Panc1 (cell line): Measurements from ENCODE around the gene TTLL11. TPM values are rescaled to one million over a fixed set of nuclear protein-coding genes. Genes with fewer than 3 reads are reported as not detected.

ENCODE experiments used
- ATAC-seq: fragments of 200-7000 bp; cut with Tn5 transposase; 2 replicates; pipeline ENCODE4 v1.9.1; 2020; ENCODE audit warnings: mild to moderate bottlenecking, moderate library complexity
- BruUV-seq: library from RNA; stranded (reverse); fragments of 400-500 nt; replicated peaks from 2 replicates; lab custom pipeline; 2021; lab: Mats Ljungman, UMichigan
- CTCF ChIA-PET: fragments of 300-600 bp; sonication (Branson Sonifier 250); formaldehyde crosslinking; loops from one replicate; lab custom pipeline; 2022; ENCODE audit warnings: antibody characterized with exemption; lab: Charles Lee
- POLR2A ChIA-PET: fragments of 300-600 bp; sonication (Branson Sonifier 250); formaldehyde crosslinking; loops from one replicate; lab custom pipeline; 2022; ENCODE audit warnings: antibody characterized with exemption; lab: Charles Lee
- DNase-seq: peaks from one replicate; pipeline ENCODE4 v3.0.0-alpha.2; 2010; ENCODE audit warnings: low read depth, low spot score
- H3K27ac ChIP-seq: 2 replicates; pipeline ENCODE4 v1.5.1; 2011; ENCODE audit warnings: mild to moderate bottlenecking, low read length, inconsistent platforms
- H3K27me3 ChIP-seq: fragments of 200-500 bp; sonication (Bioruptor generic); 2 replicates; pipeline ENCODE4 v1.6.0; 2014; ENCODE audit warnings: low read length, inconsistent platforms; ENCODE audit not compliant: control insufficient read depth, insufficient read depth
- H3K36me3 ChIP-seq: fragments of 200-500 bp; sonication (Bioruptor generic); 2 replicates; pipeline ENCODE4 v1.5.1; 2014; ENCODE audit warnings: inconsistent platforms, mild to moderate bottlenecking, low read length, moderate library complexity; ENCODE audit not compliant: control insufficient read depth, insufficient read depth
- H3K4me1 ChIP-seq: 2 replicates; pipeline ENCODE4 v1.5.1; 2011; ENCODE audit warnings: inconsistent platforms, mild to moderate bottlenecking, low read length, moderate library complexity; ENCODE audit not compliant: control insufficient read depth, insufficient read depth
- H3K4me3 ChIP-seq, 2 experiments: 2 replicates each; pipeline ENCODE4 v1.5.1; 2011 to 2012; ENCODE audit warnings: low read depth in 2 of 2, low read length in 2 of 2, mild to moderate bottlenecking in 2 of 2, inconsistent platforms in 1 of 2, moderate library complexity in 1 of 2
- H3K9me3 ChIP-seq: fragments of 200-500 bp; sonication (Bioruptor generic); 2 replicates; pipeline ENCODE4 v1.5.1; 2014; ENCODE audit warnings: low read depth, mild to moderate bottlenecking, inconsistent platforms, low read length, moderate library complexity; ENCODE audit not compliant: control insufficient read depth, insufficient read depth
- POLR2AphosphoS5 ChIP-seq: IDR thresholded peaks from 2 replicates; pipeline ENCODE4 v1.6.1; 2012; ENCODE audit warnings: mild to moderate bottlenecking, low read depth, low read length, moderate library complexity
- SIN3A ChIP-seq: IDR thresholded peaks from 2 replicates; pipeline ENCODE4 v1.6.1; 2012; ENCODE audit warnings: low read depth, mild to moderate bottlenecking, low read length, moderate library complexity, borderline replicate concordance; ENCODE audit not compliant: insufficient read depth
- TCF7L2 ChIP-seq: IDR thresholded peaks from 2 replicates; pipeline ENCODE4 v1.6.1; 2011; ENCODE audit warnings: mild to moderate bottlenecking, low read depth, low read length, inconsistent platforms
- in situ Hi-C: cut with HindIII; loops from 2 replicates; pipeline ENCODE4 v1.10.0; 2016; ENCODE audit warnings: low sequenced_read_pairs, low pct_unique_long_range_greater_than_20kb
- intact Hi-C: fragments of 100-400 bp; cut with micrococcal nuclease; formaldehyde crosslinking; loops from one replicate; pipeline ENCODE4 v1.10.0; 2022; ENCODE audit not compliant: unreplicated experiment
- total RNA-seq: library from RNA; stranded (reverse); gene quantifications from one replicate; pipeline ENCODE4 v1.2.1, GENCODE V29; 2021; ENCODE audit not compliant: unreplicated experiment
- TF ChIP-seq, protein P1 (sequence below), 2 experiments: IDR thresholded peaks; 2 replicates each; pipeline ENCODE4 v1.6.1; 2011 to 2012; ENCODE audit warnings: low read depth in 2 of 2, control low read depth in 1 of 2, low read length in 1 of 2, mild to moderate bottlenecking in 1 of 2, moderate library complexity in 1 of 2; ENCODE audit not compliant: insufficient read depth in 1 of 2
- TF ChIP-seq, protein P2 (sequence below): fragments of 450-650 bp; IDR thresholded peaks from 2 replicates; pipeline ENCODE4 v1.5.1; 2017; ENCODE audit warnings: mild to moderate bottlenecking

TTLL11 gene
- total RNA-seq, 1 experiment from 2014 or later = 1.1 TPM

DNA sequence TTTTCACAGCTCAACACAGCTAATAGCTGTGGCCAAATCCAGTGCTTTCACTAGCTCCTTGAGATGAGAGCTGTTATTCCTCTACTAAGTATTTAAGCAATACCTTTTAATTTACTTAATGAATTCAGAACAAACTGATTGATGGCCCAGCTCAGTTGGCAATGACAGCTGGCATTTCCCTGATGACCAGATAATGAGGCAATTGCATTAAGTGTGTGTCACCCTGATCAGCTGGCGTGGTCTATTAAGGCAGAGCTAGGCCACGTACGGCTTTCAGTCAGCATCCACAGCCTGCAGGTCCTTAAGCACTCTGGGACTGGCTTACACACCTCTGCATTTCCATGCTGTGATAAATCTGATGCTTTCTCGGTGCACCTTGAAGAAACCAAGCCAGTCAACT, 34.4 kb downstream of the TTLL11 start:
- ATAC-seq = no peak
- Histone ChIP-seq H3K4me1 (no peaks in the 10 kb centered on the region), H3K9me3 (no peaks in the 10 kb centered on the region), H3K27me3 (no peaks in the 10 kb centered on the region), H3K4me3 (no peak overlapping the region), H3K36me3 (no peaks in the 10 kb centered on the region), H3K27ac (no peak overlapping the region)
- TF ChIP-seq POLR2AphosphoS5 (no peak), SIN3A (no peak), TCF7L2 (no peak)
- TF ChIP-seq, protein P1, sequence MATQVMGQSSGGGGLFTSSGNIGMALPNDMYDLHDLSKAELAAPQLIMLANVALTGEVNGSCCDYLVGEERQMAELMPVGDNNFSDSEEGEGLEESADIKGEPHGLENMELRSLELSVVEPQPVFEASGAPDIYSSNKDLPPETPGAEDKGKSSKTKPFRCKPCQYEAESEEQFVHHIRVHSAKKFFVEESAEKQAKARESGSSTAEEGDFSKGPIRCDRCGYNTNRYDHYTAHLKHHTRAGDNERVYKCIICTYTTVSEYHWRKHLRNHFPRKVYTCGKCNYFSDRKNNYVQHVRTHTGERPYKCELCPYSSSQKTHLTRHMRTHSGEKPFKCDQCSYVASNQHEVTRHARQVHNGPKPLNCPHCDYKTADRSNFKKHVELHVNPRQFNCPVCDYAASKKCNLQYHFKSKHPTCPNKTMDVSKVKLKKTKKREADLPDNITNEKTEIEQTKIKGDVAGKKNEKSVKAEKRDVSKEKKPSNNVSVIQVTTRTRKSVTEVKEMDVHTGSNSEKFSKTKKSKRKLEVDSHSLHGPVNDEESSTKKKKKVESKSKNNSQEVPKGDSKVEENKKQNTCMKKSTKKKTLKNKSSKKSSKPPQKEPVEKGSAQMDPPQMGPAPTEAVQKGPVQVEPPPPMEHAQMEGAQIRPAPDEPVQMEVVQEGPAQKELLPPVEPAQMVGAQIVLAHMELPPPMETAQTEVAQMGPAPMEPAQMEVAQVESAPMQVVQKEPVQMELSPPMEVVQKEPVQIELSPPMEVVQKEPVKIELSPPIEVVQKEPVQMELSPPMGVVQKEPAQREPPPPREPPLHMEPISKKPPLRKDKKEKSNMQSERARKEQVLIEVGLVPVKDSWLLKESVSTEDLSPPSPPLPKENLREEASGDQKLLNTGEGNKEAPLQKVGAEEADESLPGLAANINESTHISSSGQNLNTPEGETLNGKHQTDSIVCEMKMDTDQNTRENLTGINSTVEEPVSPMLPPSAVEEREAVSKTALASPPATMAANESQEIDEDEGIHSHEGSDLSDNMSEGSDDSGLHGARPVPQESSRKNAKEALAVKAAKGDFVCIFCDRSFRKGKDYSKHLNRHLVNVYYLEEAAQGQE (IDR thresholded peaks at IDR 0.05; ENCODE audit: insufficient read depth in 1 of 2, low read depth in 2 of 2, low read length in 1 of 2) = no peak
- TF ChIP-seq, protein P2, sequence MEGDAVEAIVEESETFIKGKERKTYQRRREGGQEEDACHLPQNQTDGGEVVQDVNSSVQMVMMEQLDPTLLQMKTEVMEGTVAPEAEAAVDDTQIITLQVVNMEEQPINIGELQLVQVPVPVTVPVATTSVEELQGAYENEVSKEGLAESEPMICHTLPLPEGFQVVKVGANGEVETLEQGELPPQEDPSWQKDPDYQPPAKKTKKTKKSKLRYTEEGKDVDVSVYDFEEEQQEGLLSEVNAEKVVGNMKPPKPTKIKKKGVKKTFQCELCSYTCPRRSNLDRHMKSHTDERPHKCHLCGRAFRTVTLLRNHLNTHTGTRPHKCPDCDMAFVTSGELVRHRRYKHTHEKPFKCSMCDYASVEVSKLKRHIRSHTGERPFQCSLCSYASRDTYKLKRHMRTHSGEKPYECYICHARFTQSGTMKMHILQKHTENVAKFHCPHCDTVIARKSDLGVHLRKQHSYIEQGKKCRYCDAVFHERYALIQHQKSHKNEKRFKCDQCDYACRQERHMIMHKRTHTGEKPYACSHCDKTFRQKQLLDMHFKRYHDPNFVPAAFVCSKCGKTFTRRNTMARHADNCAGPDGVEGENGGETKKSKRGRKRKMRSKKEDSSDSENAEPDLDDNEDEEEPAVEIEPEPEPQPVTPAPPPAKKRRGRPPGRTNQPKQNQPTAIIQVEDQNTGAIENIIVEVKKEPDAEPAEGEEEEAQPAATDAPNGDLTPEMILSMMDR = no peak
- intact Hi-C loops (no loop called here), in situ Hi-C loops (no loop called here)
- ChIA-PET POLR2A (no interaction called here), CTCF (no interaction called here)
- no TSS peak for BruUV-seq
- no peak for DNase-seq

DNA sequence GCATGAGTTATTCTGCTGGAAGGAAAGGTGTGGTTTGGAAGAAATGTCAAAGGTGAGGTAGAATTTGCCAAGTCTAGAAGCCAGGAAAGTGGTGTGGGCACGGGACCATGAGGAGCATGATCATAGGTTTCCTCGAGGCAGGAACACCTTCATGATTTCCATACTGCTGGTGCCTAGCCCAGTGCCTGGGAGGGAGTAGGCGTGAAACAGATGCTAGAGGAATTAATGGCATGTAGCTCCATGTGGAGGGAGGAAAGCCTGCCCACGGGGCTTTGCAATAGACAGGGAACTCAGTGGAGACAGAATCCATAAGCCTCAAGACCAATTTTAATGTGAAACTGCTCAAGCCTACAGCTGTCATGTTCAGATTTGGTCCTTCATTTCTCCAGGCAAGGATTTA, 35.1 kb downstream of the TTLL11 start:
- Histone ChIP-seq H3K4me1 (no peaks in the 10 kb centered on the region), H3K27me3 (no peaks in the 10 kb centered on the region), H3K4me3 (no peak overlapping the region), H3K36me3 (no peaks in the 10 kb centered on the region), H3K27ac (no peak overlapping the region), H3K9me3 (no peaks in the 10 kb centered on the region)
- TF ChIP-seq POLR2AphosphoS5 (no peak), SIN3A (no peak), TCF7L2 (no peak)
- TF ChIP-seq, protein P1 (IDR thresholded peaks at IDR 0.05; ENCODE audit: insufficient read depth in 1 of 2, low read depth in 2 of 2, low read length in 1 of 2) = no peak
- TF ChIP-seq, protein P2 = no peak
- ChIA-PET POLR2A (no interaction called here), CTCF (no interaction called here)
- DNase-seq = no peak
- no TSS peak for BruUV-seq
- intact Hi-C loops (no loop called here), in situ Hi-C loops (no loop called here)
- no peak for ATAC-seq
